Heart left ventricle (tissue), 16 donors: ENCODE measurements around the gene CDRT4. TPM values are rescaled to one million over a fixed set of nuclear protein-coding genes. Genes with fewer than 3 reads are reported as not detected.
A peak's percentile ranks its signal among the peaks of the same experiment; 100 is the strongest.

Source experiments
- ATAC-seq, 4 donors: fragments of 200-7000 bp; cut with Tn5 transposase; one replicate each; pipeline ENCODE4 v1.9.1; 2020 to 2022; ENCODE audit warnings: moderate library complexity in 4 of 4, mild to moderate bottlenecking in 3 of 4, moderate number of reproducible peaks in 1 of 4
- DNase-seq, 5 donors: peaks; one replicate each; pipeline ENCODE4 v3.0.0-alpha.2; 2020
- H3K27ac ChIP-seq, 12 donors: fragments of 200-600 bp; sonication (generic) in 4 of 12; one replicate each; pipeline versions ENCODE4 v1.5.0 to v1.8.0; 2016 to 2022; ENCODE audit warnings: mild to moderate bottlenecking in 2 of 12
- H3K27me3 ChIP-seq, 9 donors: fragments of 200-600 bp; sonication (generic) in 2 of 9; one replicate each; pipeline versions ENCODE4 v1.5.1 to v1.8.0; 2016 to 2022; ENCODE audit warnings: mild to moderate bottlenecking in 3 of 9
- H3K36me3 ChIP-seq, 9 donors: fragments of 200-600 bp; sonication (generic) in 2 of 9; one replicate each; pipeline versions ENCODE4 v1.5.0 to v1.8.0; 2018 to 2022; ENCODE audit warnings: mild to moderate bottlenecking in 2 of 9
- H3K4me1 ChIP-seq, 12 donors: fragments of 200-600 bp; sonication (generic) in 4 of 12; one replicate each; pipeline versions ENCODE4 v1.5.0 to v1.8.0; 2016 to 2022; ENCODE audit warnings: mild to moderate bottlenecking in 3 of 12
- H3K4me3 ChIP-seq, 12 donors: fragments of 200-600 bp; sonication (generic) in 4 of 12; one replicate each; pipeline versions ENCODE4 v1.5.0 to v1.8.0; 2017 to 2022; ENCODE audit warnings: mild to moderate bottlenecking in 9 of 12, moderate library complexity in 4 of 12
- H3K9me3 ChIP-seq, 12 donors: fragments of 200-600 bp; sonication (generic) in 4 of 12; one replicate each; pipeline versions ENCODE4 v1.5.0 to v1.8.0; 2016 to 2022; ENCODE audit warnings: mild to moderate bottlenecking in 1 of 12
- POLR2A ChIP-seq, 2 donors: fragments of 450-650 bp; IDR thresholded peaks; one replicate each; pipeline ENCODE4 v1.6.1; 2017; ENCODE audit warnings: antibody characterized with exemption in 2 of 2, mild to moderate bottlenecking in 2 of 2, moderate library complexity in 2 of 2
- WGBS, 4 donors: extraction: QIAGEN DNeasy Blood & Tissue Kit in 2 of 4; methylation state at CpG; one replicate each; pipeline versions ENCODE4 v1.1.5 to v1.1.7; 2013 to 2018; 5-methylcytosine and 5-hydroxymethylcytosine counted together
- intact Hi-C, 10 donors: fragments of 100-400 bp; cut with DNase I; formaldehyde crosslinking; loops; one replicate each; pipeline versions ENCODE4 v1.11.1 to v1.14.2; 2022
- polyA plus RNA-seq, 2 donors: library from polyadenylated mRNA; stranded (reverse); fragments of 200-250 nt; gene quantifications; one replicate each; pipeline ENCODE4 v1.2.3, GENCODE V29; 2013
- total RNA-seq, 9 donors: library from RNA; depleted of rRNA in 2 of 9; stranded (reverse); fragments of >200 nt in 2 of 9; fragmentation: NEBNext Ultra II Directional in 3 of 9; extraction: Animal tissue kit (Norgen Biotek cat#: 25700) in 3 of 9; gene quantifications; one replicate each; pipeline versions ENCODE4 v1.1.0 to v1.2.4, GENCODE V29; 2016 to 2023
- TF ChIP-seq, protein P1 (sequence below), 12 donors: fragments of 200-600 bp; sonication (generic) in 4 of 12; IDR thresholded peaks; one replicate each; pipeline versions ENCODE4 v1.5.0 to v1.8.0; 2018 to 2022; ENCODE audit warnings: antibody characterized with exemption in 12 of 12, mild to moderate bottlenecking in 5 of 12
- donor health status: ischemic (EF 13 %, LVEDD 7.1; RV severe dilation, severe dysfunction).
- donor health status: healthy with polysubstance abuse.
- donor health status: DM: no; HTN: yes; CAD: no.
- donor health status: DM: no; HTN: no; CAD: no.
- donor health status: ischemic (EF 25% LVEDD 6.9; RV normal size, moderate dysfunction).
- donor health status: ischemic (EF 25% LVEDD 5.7; RV mildly dilated, moderate dysfunction).
- donor health status: healthy.
- donor health status: DM: yes; HTN: yes; CAD: no.
- donor health status: ischemic (EF 35%, LVEDD 5.7; RV mildly dilated, moderate dysfunction).
- donor health status: nonischemic (EF 11% LVEDD 7.7; RV severe dilation, severe dysfunction).
- donor health status: DM: yes; HTN: yes; CAD: no.
- donor health status: PGD.
- donor health status: ischemic (EF 29% LVEDD 5.4; RV normal size, mild dysfunction).
- donor health status: nonischemic (EF 23%, LVEDD 6.1; RV moderate dilation, normal function).

CDRT4 gene
- total and polyA plus RNA-seq, 11 donors = 0.12 to 4.7 (median 0.96) TPM; not detected in 2

DNA sequence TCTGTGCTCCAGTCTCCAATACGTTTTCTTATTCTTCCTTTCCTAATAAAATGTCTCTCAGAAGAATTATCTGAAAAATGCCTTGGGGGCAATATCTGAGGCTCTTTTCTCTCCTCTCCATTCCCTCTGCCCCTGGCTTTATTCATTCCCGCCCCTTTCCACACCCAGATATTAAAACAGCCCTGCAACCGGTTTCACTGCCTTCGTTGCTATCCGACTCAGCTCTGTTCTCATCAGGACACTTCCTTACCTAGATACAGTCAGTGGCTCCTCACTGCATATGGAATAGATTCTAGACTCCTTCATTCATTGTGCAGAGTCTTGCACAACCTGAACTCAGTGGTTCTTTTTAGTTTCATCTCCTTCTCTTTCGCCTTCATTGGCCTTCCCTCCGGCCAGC is 74.0 kb downstream of the CDRT4 start:
- intact Hi-C loops = loop anchor here in 1 of 10 donors (10.0 kb wide), 1 partner anchor 49 kb away; the partner anchor contains the start of gene TEKT3
- H3K4me3 ChIP-seq = no peak overlapping the region
- H3K9me3 ChIP-seq = no peaks in the 10 kb centered on the region
- TF ChIP-seq, protein P1, sequence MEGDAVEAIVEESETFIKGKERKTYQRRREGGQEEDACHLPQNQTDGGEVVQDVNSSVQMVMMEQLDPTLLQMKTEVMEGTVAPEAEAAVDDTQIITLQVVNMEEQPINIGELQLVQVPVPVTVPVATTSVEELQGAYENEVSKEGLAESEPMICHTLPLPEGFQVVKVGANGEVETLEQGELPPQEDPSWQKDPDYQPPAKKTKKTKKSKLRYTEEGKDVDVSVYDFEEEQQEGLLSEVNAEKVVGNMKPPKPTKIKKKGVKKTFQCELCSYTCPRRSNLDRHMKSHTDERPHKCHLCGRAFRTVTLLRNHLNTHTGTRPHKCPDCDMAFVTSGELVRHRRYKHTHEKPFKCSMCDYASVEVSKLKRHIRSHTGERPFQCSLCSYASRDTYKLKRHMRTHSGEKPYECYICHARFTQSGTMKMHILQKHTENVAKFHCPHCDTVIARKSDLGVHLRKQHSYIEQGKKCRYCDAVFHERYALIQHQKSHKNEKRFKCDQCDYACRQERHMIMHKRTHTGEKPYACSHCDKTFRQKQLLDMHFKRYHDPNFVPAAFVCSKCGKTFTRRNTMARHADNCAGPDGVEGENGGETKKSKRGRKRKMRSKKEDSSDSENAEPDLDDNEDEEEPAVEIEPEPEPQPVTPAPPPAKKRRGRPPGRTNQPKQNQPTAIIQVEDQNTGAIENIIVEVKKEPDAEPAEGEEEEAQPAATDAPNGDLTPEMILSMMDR (IDR thresholded peaks at IDR 0.05) = no peak
- no peak for TF ChIP-seq POLR2A (IDR thresholded peaks at IDR 0.05)
- H3K36me3 ChIP-seq = no peaks in the 10 kb centered on the region
- no peaks in the 10 kb centered on the region for H3K27me3 ChIP-seq
- H3K27ac ChIP-seq = no peak overlapping the region
- ATAC-seq (no peak), DNase-seq (no peak)
- 85 to 93% (median 86%) methylated on average over 7 of the region's 7 CpGs for WGBS, 4 donors
- H3K4me1 ChIP-seq = peaks cover 2 to 9% (median 6%) of the 10 kb centered on the region in 12 donors

- H3K4me1 ChIP-seq = peaks cover 0 to 2% (median 0%) of the 10 kb centered on the region in 12 donors
- TF ChIP-seq, protein P1 (IDR thresholded peaks at IDR 0.05) = no peak
- no peak for TF ChIP-seq POLR2A (IDR thresholded peaks at IDR 0.05)
- no peaks in the 10 kb centered on the region for H3K36me3 ChIP-seq
- DNase-seq = peak in 1 of 5 donors; percentile 44
- WGBS, 4 donors = 57 to 100% (median 74%) methylated on average over 3 to 5 of the region's 5 CpGs
- peak; percentile 22 to 85 (median 66) for ATAC-seq
- H3K27me3 ChIP-seq = no peaks in the 10 kb centered on the region
- H3K4me3 ChIP-seq = no peak overlapping the region
- H3K9me3 ChIP-seq = no peaks in the 10 kb centered on the region
- peak overlapping the region in 4 of 12 donors; percentile 16 to 32 (median 24) for H3K27ac ChIP-seq
- intact Hi-C loops = loop anchor here in 1 of 10 donors (10.0 kb wide), 1 partner anchor 48 kb away; the partner anchor contains the start of gene TEKT3
Observed at GRCh38 chr17:15392326-15392741, 75.1 kb downstream of the CDRT4 start.

GRCh38 chr17:15388356-15389041 is 78.9 kb downstream of the CDRT4 start:
- Histone ChIP-seq H3K4me1 (peaks cover 0 to 17% (median 3%) of the 10 kb centered on the region in 12 donors), H3K4me3 (no peak overlapping the region), H3K9me3 (no peaks in the 10 kb centered on the region), H3K27ac (peak overlapping the region in 2 of 12 donors; percentile 16 to 28), H3K36me3 (no peaks in the 10 kb centered on the region), H3K27me3 (no peaks in the 10 kb centered on the region)
- TF ChIP-seq POLR2A (IDR thresholded peaks at IDR 0.05) = no peak
- TF ChIP-seq, protein P1 (IDR thresholded peaks at IDR 0.05) = no peak
- intact Hi-C loops = no loop called here
- peak in 1 of 5 donors; percentile 48 for DNase-seq
- 72 to 88% (median 85%) methylated on average over 8 of the region's 8 CpGs for WGBS, 4 donors
- ATAC-seq = peak in 1 of 4 donors; percentile 33

- TF ChIP-seq, protein P1 (IDR thresholded peaks at IDR 0.05) = no peak
- TF ChIP-seq POLR2A (IDR thresholded peaks at IDR 0.05) = no peak
- H3K4me3 ChIP-seq = no peak overlapping the region
- no peaks in the 10 kb centered on the region for H3K27me3 ChIP-seq
- H3K9me3 ChIP-seq = no peaks in the 10 kb centered on the region
- no peak for DNase-seq
- intact Hi-C loops = no loop called here
- no peak overlapping the region for H3K27ac ChIP-seq
- H3K4me1 ChIP-seq = peaks cover 0 to 21% (median 3%) of the 10 kb centered on the region in 12 donors
- H3K36me3 ChIP-seq = no peaks in the 10 kb centered on the region
- no peak for ATAC-seq
- WGBS, 4 donors = 95 to 97% (median 96%) methylated on average over 4 of the region's 4 CpGs
Observed at GRCh38 chr17:15386083-15386482, 81.3 kb downstream of the CDRT4 start.

Other genes starting within 250 kb of the CDRT4 start
- 100 to 1,000 TPM; 133 to 421 (median 186) TPM for gene PMP22, start 202.3 kb downstream of the CDRT4 start, total RNA-seq
- 100 to 1,000 TPM in 1 of 2 donors, 10 to 100 TPM in 1; 92.2 to 220 TPM for gene PMP22, start 202.3 kb downstream of the CDRT4 start, polyA plus RNA-seq
- 1 to 10 TPM in 1 of 9 donors, under 1 TPM in 5, not detected in 3; 0.32 to 1.0 (median 0.71) TPM for gene TEKT3, start 126.0 kb downstream of the CDRT4 start, total RNA-seq
- under 1 TPM; 0.06 to 0.30 TPM for gene TEKT3, start 126.0 kb downstream of the CDRT4 start, polyA plus RNA-seq
- 1 to 10 TPM; 1.9 to 8.7 (median 5.8) TPM for gene TVP23C, start 95.9 kb upstream of the CDRT4 start, total RNA-seq
- gene TVP23C, start 95.9 kb upstream of the CDRT4 start, polyA plus RNA-seq = 1 to 10 TPM; 4.5 to 5.2 TPM
- gene FBXW10B, start 152.1 kb upstream of the CDRT4 start, total RNA-seq = 1 to 10 TPM in 3 of 9 donors, under 1 TPM in 5, not detected in 1; 0.53 to 1.8 (median 0.83) TPM
- under 1 TPM; 0.80 to 0.84 TPM for gene FBXW10B, start 152.1 kb upstream of the CDRT4 start, polyA plus RNA-seq
- 10 to 100 TPM; 12.5 to 33.9 (median 25.2) TPM for gene TRIM16, start 216.7 kb upstream of the CDRT4 start, total RNA-seq
- 10 to 100 TPM in 1 of 2 donors, 1 to 10 TPM in 1; 8.4 to 22.3 TPM for gene TRIM16, start 216.7 kb upstream of the CDRT4 start, polyA plus RNA-seq
- 10 to 100 TPM in 8 of 9 donors, 1 to 10 TPM in 1; 8.2 to 14.0 (median 11.4) TPM for gene ZNF286A, start 232.1 kb upstream of the CDRT4 start, total RNA-seq
- gene ZNF286A, start 232.1 kb upstream of the CDRT4 start, polyA plus RNA-seq = 10 to 100 TPM in 1 of 2 donors, 1 to 10 TPM in 1; 8.4 to 11.9 TPM